H1 (cell line): Measurements from ENCODE around the gene SASH3. TPM values are rescaled to one million over a fixed set of nuclear protein-coding genes. Genes with fewer than 3 reads are reported as not detected.

Source experiments
- CTCF ChIA-PET: fragments of 300-600 bp; sonication (Branson Sonifier 250); formaldehyde crosslinking; loops from one replicate; lab custom pipeline; 2021; ENCODE audit not compliant: partially characterized antibody; lab: Charles Lee
- POLR2A ChIA-PET: fragments of 300-600 bp; sonication (Branson Sonifier 250); formaldehyde crosslinking; loops from one replicate; lab custom pipeline; 2021; ENCODE audit warnings: inconsistent platforms; ENCODE audit not compliant: partially characterized antibody; lab: Charles Lee
- DNase-seq, 2 experiments: peaks; one replicate each; pipeline versions ENCODE4 v3.0.0 to v3.0.0-alpha.2; 2010 to 2022; ENCODE audit warnings: low spot score in 2 of 2, low read depth in 1 of 2, mixed read lengths in 1 of 2
- FAIRE-seq: peaks from 2 replicates; lab custom pipeline; 2011; peaks lifted over from hg19 to GRCh38; lab: Jason Lieb, UNC
- H2AFZ ChIP-seq: 2 replicates; pipeline ENCODE4 v1.8.1; 2012; ENCODE audit warnings: low read length, inconsistent platforms
- H2AK5ac ChIP-seq: 2 replicates; pipeline ENCODE4 v1.6.1; 2013; ENCODE audit warnings: low read depth, low read length
- H2BK120ac ChIP-seq: replicated peaks from 2 replicates; pipeline ENCODE3; 2013; ENCODE audit warnings: low read depth, low read length, inconsistent platforms
- H2BK12ac ChIP-seq: 2 replicates; pipeline ENCODE4 v1.6.1; 2013; ENCODE audit warnings: low read depth, low read length
- H2BK15ac ChIP-seq: 2 replicates; pipeline ENCODE4 v1.6.1; 2013; ENCODE audit warnings: low read length
- H2BK20ac ChIP-seq: 2 replicates; pipeline ENCODE4 v1.6.1; 2013; ENCODE audit warnings: low read length
- H2BK5ac ChIP-seq: 2 replicates; pipeline ENCODE4 v1.6.1; 2013; ENCODE audit warnings: low read depth, low read length
- H3K14ac ChIP-seq: 2 replicates; pipeline ENCODE4 v1.6.1; 2013; ENCODE audit warnings: inconsistent platforms; ENCODE audit not compliant: insufficient read length
- H3K18ac ChIP-seq: 2 replicates; pipeline ENCODE4 v1.6.1; 2013; ENCODE audit warnings: low read length; ENCODE audit errors: extremely low read depth
- H3K23ac ChIP-seq: 2 replicates; pipeline ENCODE4 v1.6.1; 2013; ENCODE audit warnings: inconsistent platforms; ENCODE audit not compliant: insufficient read length
- H3K23me2 ChIP-seq: 2 replicates; pipeline ENCODE4 v1.6.1; 2013; ENCODE audit warnings: low read depth, low read length
- H3K27ac ChIP-seq: 2 replicates; pipeline ENCODE4 v1.6.1; 2011; ENCODE audit warnings: low read depth, low read length, inconsistent platforms
- H3K27me3 ChIP-seq, 4 experiments: replicated peaks in 1 of 4; 1 replicate in 1 of 4; 2 replicates in 3 of 4; pipeline versions ENCODE4 v1.6.1 to v1.8.1; 2011 to 2013; ENCODE audit warnings: low read length in 3 of 4, mild to moderate bottlenecking in 3 of 4, inconsistent platforms in 2 of 4, mixed read lengths in 2 of 4, moderate library complexity in 1 of 4; ENCODE audit not compliant: control insufficient read depth in 3 of 4, insufficient read depth in 3 of 4; ENCODE audit errors: extremely low read depth in 1 of 4
- H3K36me3 ChIP-seq, 4 experiments: 2 replicates each; pipeline versions ENCODE4 v1.6.1 to v1.8.1; 2011 to 2013; ENCODE audit warnings: mild to moderate bottlenecking in 4 of 4, low read length in 3 of 4, moderate library complexity in 2 of 4, control low read depth in 1 of 4, inconsistent platforms in 1 of 4; ENCODE audit not compliant: insufficient read depth in 4 of 4, control insufficient read depth in 2 of 4
- H3K4ac ChIP-seq: replicated peaks from 2 replicates; pipeline ENCODE3; 2013; ENCODE audit warnings: low read length, low read depth, mixed read lengths, inconsistent platforms; ENCODE audit not compliant: insufficient read length
- H3K4me1 ChIP-seq, 4 experiments: replicated peaks in 1 of 4; 1 replicate in 1 of 4; 2 replicates in 3 of 4; pipeline versions ENCODE4 v1.6.1 to v1.8.1; 2011 to 2013; ENCODE audit warnings: low read length in 3 of 4, inconsistent platforms in 2 of 4, mixed read lengths in 1 of 4; ENCODE audit not compliant: insufficient read depth in 4 of 4, control insufficient read depth in 3 of 4
- H3K4me2 ChIP-seq, 2 experiments: 2 replicates each; pipeline versions ENCODE4 v1.6.1 to v1.8.1; 2011 to 2013; ENCODE audit warnings: low read depth in 2 of 2, low read length in 2 of 2, control low read depth in 1 of 2, inconsistent platforms in 1 of 2, mild to moderate bottlenecking in 1 of 2; ENCODE audit not compliant: insufficient read depth in 1 of 2
- H3K4me3 ChIP-seq, 4 experiments: fragments of 200-600, 300-600 bp in 1 of 4; sonication (generic), shearing (Covaris generic), sonication (Bioruptor Twin) in 1 of 4; 2 replicates each; pipeline versions ENCODE4 v1.5.1 to v1.8.1; 2011 to 2016; ENCODE audit warnings: low read length in 4 of 4, low read depth in 3 of 4, control low read depth in 2 of 4, inconsistent platforms in 2 of 4, mild to moderate bottlenecking in 2 of 4, mixed read lengths in 1 of 4, moderate library complexity in 1 of 4; ENCODE audit not compliant: insufficient read depth in 2 of 4; ENCODE audit errors: extremely low read depth in 1 of 4
- H3K56ac ChIP-seq: replicated peaks from 2 replicates; pipeline ENCODE3; 2013; ENCODE audit warnings: low read depth, mild to moderate bottlenecking, mixed read lengths, low read length, inconsistent platforms; ENCODE audit not compliant: insufficient read length
- H3K79me1 ChIP-seq: 2 replicates; pipeline ENCODE4 v1.6.1; 2013; ENCODE audit warnings: low read depth, low read length, control low read depth
- H3K79me2 ChIP-seq, 2 experiments: 2 replicates each; pipeline versions ENCODE4 v1.6.1 to v1.8.1; 2012 to 2013; ENCODE audit warnings: low read length in 2 of 2, mild to moderate bottlenecking in 2 of 2, inconsistent platforms in 1 of 2; ENCODE audit not compliant: insufficient read depth in 2 of 2, control insufficient read depth in 1 of 2
- H3K9ac ChIP-seq, 4 experiments: replicated peaks in 1 of 4; 1 replicate in 1 of 4; 2 replicates in 3 of 4; pipeline versions ENCODE4 v1.6.1 to v1.8.1; 2011 to 2013; ENCODE audit warnings: low read depth in 3 of 4, low read length in 3 of 4, control low read depth in 2 of 4, mild to moderate bottlenecking in 2 of 4, moderate library complexity in 2 of 4, inconsistent platforms in 1 of 4; ENCODE audit errors: extremely low read depth in 1 of 4
- H3K9me3 ChIP-seq, 2 experiments: 2 replicates each; pipeline versions ENCODE4 v1.6.1 to v1.8.1; 2012 to 2013; ENCODE audit warnings: mild to moderate bottlenecking in 2 of 2, moderate library complexity in 2 of 2, control low read depth in 1 of 2, inconsistent platforms in 1 of 2, low read depth in 1 of 2, low read length in 1 of 2, mixed read lengths in 1 of 2; ENCODE audit not compliant: insufficient read depth in 2 of 2
- H4K20me1 ChIP-seq, 2 experiments: replicated peaks in 1 of 2; 2 replicates each; pipeline versions ENCODE3 to v1.8.1; 2011 to 2013; ENCODE audit warnings: inconsistent platforms in 2 of 2, low read length in 2 of 2, mild to moderate bottlenecking in 1 of 2; ENCODE audit not compliant: insufficient read depth in 2 of 2, control insufficient read depth in 1 of 2
- H4K5ac ChIP-seq: 2 replicates; pipeline ENCODE4 v1.6.1; 2013; ENCODE audit warnings: low read length, low read depth, mixed read lengths, inconsistent platforms; ENCODE audit not compliant: insufficient read length
- H4K8ac ChIP-seq: 2 replicates; pipeline ENCODE4 v1.8.0; 2013; ENCODE audit warnings: mild to moderate bottlenecking, moderate library complexity, low read length, inconsistent platforms; ENCODE audit not compliant: insufficient read depth; ENCODE audit errors: extremely low read depth
- H4K91ac ChIP-seq: replicated peaks from 2 replicates; pipeline ENCODE3; 2013; ENCODE audit warnings: low read length, mixed read lengths, inconsistent platforms; ENCODE audit not compliant: insufficient read length
- BRCA1 ChIP-seq: IDR thresholded peaks from 2 replicates; pipeline ENCODE4 v1.6.1; 2012; ENCODE audit warnings: low read depth, low read length, improper control_type of control experiment
- CHD2 ChIP-seq: IDR thresholded peaks from 2 replicates; pipeline ENCODE4 v1.6.1; 2012; ENCODE audit warnings: low read length, improper control_type of control experiment
- POLR2A ChIP-seq, 2 experiments: IDR thresholded peaks; 1 replicate in 1 of 2; 2 replicates in 1 of 2; pipeline ENCODE4 v1.6.1; 2011; ENCODE audit warnings: low read depth in 2 of 2, low read length in 2 of 2, mild to moderate bottlenecking in 2 of 2; ENCODE audit errors: control extremely low read depth in 1 of 2
- TAF7 ChIP-seq: optimal IDR thresholded peaks from 2 replicates; pipeline ENCODE3; 2011; ENCODE audit warnings: low read depth, mild to moderate bottlenecking, inconsistent platforms, low read length, moderate library complexity, borderline replicate concordance
- WGBS, 2 experiments: shearing (Covaris generic) in 1 of 2; methylation state at CpG; one replicate each; pipeline versions ENCODE4 v1.1.6 to v1.1.7; 2013 to 2015; ENCODE audit warnings: low lambda C conversion rate in 2 of 2, mixed read lengths in 2 of 2, inconsistent platforms in 1 of 2, low coverage in 1 of 2, missing lambda C conversion rate in 1 of 2; ENCODE audit not compliant: insufficient replicate concordance in 2 of 2, insufficient coverage in 1 of 2, insufficient read length in 1 of 2; ENCODE audit errors: extremely low coverage in 1 of 2, missing lambda C conversion rate in 1 of 2; 5-methylcytosine and 5-hydroxymethylcytosine counted together
- polyA plus RNA-seq, 7 experiments: library from polyadenylated mRNA; depleted of rRNA in 3 of 7; stranded (reverse) in 5 of 7; unstranded in 2 of 7; fragments of >200 nt in 5 of 7; fragments of 200-250 nt in 2 of 7; gene quantifications; 1 replicate in 5 of 7; 2 replicates in 1 of 7; 4 replicates in 1 of 7; pipeline versions ENCODE4 v1.2.1 to v1.2.3, GENCODE V29; 2011 to 2013; ENCODE audit warnings: missing spikeins in 2 of 7, mixed read lengths in 2 of 7
- total RNA-seq: library from RNA; stranded (reverse); fragmentation: NEBNext Ultra II Directional; extraction: Animal tissue kit (Norgen Biotek cat#: 25700); gene quantifications from 2 replicates; pipeline ENCODE4 v1.2.1, GENCODE V29; 2021

SASH3 gene
- total and polyA plus RNA-seq, 2 of the 8 experiments (the other 6 are each of a cell fraction or from before 2014, with no cell fraction given): not detected

DNA sequence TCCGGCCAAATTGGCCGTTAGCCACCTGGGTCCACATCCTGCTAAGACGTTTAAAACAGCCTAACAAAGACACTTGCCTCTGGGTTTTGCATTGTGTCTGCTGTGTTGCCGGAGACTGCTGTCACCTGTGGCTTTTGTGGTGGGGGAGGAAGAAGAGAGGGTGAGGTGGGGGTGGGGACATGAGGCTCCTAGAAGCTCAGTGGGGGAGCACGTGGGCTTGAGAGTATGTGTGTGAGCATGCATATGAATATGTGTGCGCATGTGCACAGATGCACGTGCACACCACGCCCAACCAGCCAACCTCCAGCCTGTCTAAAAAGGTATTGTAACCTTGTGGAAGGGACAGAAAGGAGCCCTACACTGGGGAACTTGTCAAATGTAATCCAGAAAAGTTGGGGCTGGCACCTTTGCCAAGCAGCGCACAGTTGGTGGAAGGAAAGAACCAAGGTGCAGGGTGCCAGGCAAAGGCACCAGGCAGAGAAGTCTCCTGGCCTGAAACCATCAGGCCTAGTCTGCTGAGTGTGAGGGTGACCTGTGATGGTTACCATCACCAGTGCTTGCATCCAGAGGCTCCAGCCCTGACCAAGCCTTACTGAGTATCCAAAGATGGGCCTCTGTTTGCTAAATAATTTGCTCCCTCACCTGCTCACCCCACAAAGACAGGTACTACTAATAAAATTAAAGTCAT lies 10.1 kb upstream of the SASH3 start:
- Histone ChIP-seq H3K14ac (no peak overlapping the region), H3K4me3 (no peak overlapping the region), H3K4ac (no peak overlapping the region), H3K79me2 (no peaks in the 10 kb centered on the region), H2BK12ac (no peak overlapping the region), H3K4me1 (no peaks in the 10 kb centered on the region; a peak in 1 of 7 replicates), H2BK15ac (no peak overlapping the region), H2BK20ac (no peak overlapping the region), H2AK5ac (no peak overlapping the region), H3K23ac (no peak overlapping the region), H2BK5ac (no peak overlapping the region), H4K20me1 (no peaks in the 10 kb centered on the region), H3K56ac (no peak overlapping the region), H3K23me2 (no peaks in the 10 kb centered on the region), H3K9ac (no peak overlapping the region), H3K27me3 (no peaks in the 10 kb centered on the region), H3K18ac (no peak overlapping the region), H4K5ac (no peak overlapping the region), H3K79me1 (no peaks in the 10 kb centered on the region), H2AFZ (no peak overlapping the region), H3K9me3 (no peaks in the 10 kb centered on the region), H3K36me3 (no peaks in the 10 kb centered on the region), H3K27ac (no peak overlapping the region), H4K91ac (no peak overlapping the region), H4K8ac (no peak overlapping the region), H2BK120ac (no peak overlapping the region), H3K4me2 (no peak overlapping the region)
- 74% methylated on average over 8 of the region's 9 CpGs; no CpG with 5 or more reads in 1 of the 2 experiments for WGBS, 2 experiments
- CTCF ChIA-PET: interaction anchor here (0.6 to 1.7 kb wide), 2 partner anchors 13 to 23 kb away, joined by 3 to 5 read pairs; no protein-coding TSS in a partner anchor
- FAIRE-seq (no peak), DNase-seq (no peak)
- POLR2A ChIA-PET: no interaction called here
- TF ChIP-seq CHD2 (no peak), POLR2A (IDR thresholded peaks at IDR 0.05; ENCODE audit: control extremely low read depth in 1 of 2, low read depth in 2 of 2, low read length in 2 of 2) (no peak), BRCA1 (no peak), TAF7 (no peak)
